ENCODE measurements around the gene ZNF217.
"Not testable (repeated sequence)": the region's sequence is repeated elsewhere in the genome, so short reads cannot be mapped to it uniquely, and the experiment has no call there.

- TF ChIP-seq CTCF (conservative IDR thresholded peaks at IDR 0.05; ENCODE audit: low read length); EZH2phosphoT487 (IDR thresholded peaks at IDR 0.05; ENCODE audit: borderline replicate concordance, low read depth, low read length): not testable (repeated sequence)
These were observed 27.0 kb downstream of the ZNF217 start for GRCh38 chr20:53566623-53567022.

All from OCI-LY7 (cell line).